Astrocyte (in vitro differentiated cells and primary cell): ENCODE measurements around the gene POLR3GL. TPM values are rescaled to one million over a fixed set of nuclear protein-coding genes. Genes with fewer than 3 reads are reported as not detected.

Experiments used
- DNase-seq: peaks from one replicate; pipeline ENCODE4 v3.0.0-alpha.2; 2010; ENCODE audit warnings: low read depth
- FAIRE-seq: peaks from 2 replicates; lab custom pipeline; 2011; peaks lifted over from hg19 to GRCh38; lab: Jason Lieb, UNC
- H2AFZ ChIP-seq: 2 replicates; pipeline ENCODE4 v1.6.0; 2012; ENCODE audit warnings: low read depth, low read length, inconsistent platforms
- H3K27ac ChIP-seq: 2 replicates; pipeline ENCODE4 v1.5.1; 2011; ENCODE audit warnings: low read depth, low read length, inconsistent platforms
- H3K27me3 ChIP-seq: 2 replicates; pipeline ENCODE4 v1.6.0; 2011; ENCODE audit warnings: low read length, inconsistent platforms; ENCODE audit not compliant: insufficient read depth
- H3K36me3 ChIP-seq: 2 replicates; pipeline ENCODE4 v1.5.1; 2011; ENCODE audit warnings: low read length, inconsistent platforms; ENCODE audit not compliant: insufficient read depth
- H3K4me1 ChIP-seq: 2 replicates; pipeline ENCODE4 v1.5.1; 2011; ENCODE audit warnings: low read length, inconsistent platforms; ENCODE audit not compliant: insufficient read depth
- H3K4me2 ChIP-seq: 2 replicates; pipeline ENCODE4 v1.6.0; 2012; ENCODE audit warnings: low read length, inconsistent platforms
- H3K4me3 ChIP-seq: 2 replicates; pipeline ENCODE4 v1.5.1; 2011; ENCODE audit warnings: low read depth, mild to moderate bottlenecking, low read length, inconsistent platforms; ENCODE audit not compliant: insufficient read depth
- H3K79me2 ChIP-seq: 2 replicates; pipeline ENCODE4 v1.6.0; 2012; ENCODE audit warnings: mild to moderate bottlenecking, low read length, inconsistent platforms; ENCODE audit not compliant: insufficient read depth
- H3K9ac ChIP-seq: 2 replicates; pipeline ENCODE4 v1.6.0; 2012; ENCODE audit warnings: mild to moderate bottlenecking, low read length, inconsistent platforms
- H3K9me3 ChIP-seq: 2 replicates; pipeline ENCODE4 v1.5.1; 2012; ENCODE audit warnings: low read depth, mild to moderate bottlenecking, low read length, inconsistent platforms; ENCODE audit not compliant: insufficient read depth
- H4K20me1 ChIP-seq: 2 replicates; pipeline ENCODE4 v1.6.0; 2012; ENCODE audit warnings: low read length, inconsistent platforms; ENCODE audit not compliant: insufficient read depth
- H3K27ac Mint-ChIP-seq: one replicate; pipeline ENCODE4 v1.8.0; 2021; ENCODE audit warnings: mild to moderate bottlenecking, mixed read lengths; ENCODE audit not compliant: unreplicated experiment
- H3K27me3 Mint-ChIP-seq: one replicate; pipeline ENCODE4 v1.8.0; 2021; ENCODE audit warnings: low read depth, mixed read lengths; ENCODE audit not compliant: unreplicated experiment
- H3K36me3 Mint-ChIP-seq: one replicate; pipeline ENCODE4 v1.8.0; 2021; ENCODE audit warnings: low read depth, mixed read lengths; ENCODE audit not compliant: unreplicated experiment
- H3K4me1 Mint-ChIP-seq: one replicate; pipeline ENCODE4 v1.8.0; 2021; ENCODE audit warnings: low read depth, mixed read lengths; ENCODE audit not compliant: unreplicated experiment
- H3K4me3 Mint-ChIP-seq: one replicate; pipeline ENCODE4 v1.8.0; 2021; ENCODE audit warnings: mild to moderate bottlenecking, moderate library complexity, mixed read lengths; ENCODE audit not compliant: unreplicated experiment
- H3K9me3 Mint-ChIP-seq: one replicate; pipeline ENCODE4 v1.8.0; 2021; ENCODE audit warnings: mild to moderate bottlenecking, mixed read lengths; ENCODE audit not compliant: unreplicated experiment
- EZH2 ChIP-seq: IDR thresholded peaks from 2 replicates; pipeline ENCODE4 v1.6.1; 2012; ENCODE audit warnings: mild to moderate bottlenecking, low read length, inconsistent platforms; ENCODE audit not compliant: insufficient read depth
- total RNA-seq: library from RNA; stranded (reverse); gene quantifications from 2 replicates; pipeline ENCODE4 v1.2.1, GENCODE V29; 2021
- TF ChIP-seq, protein P1 (sequence below): IDR thresholded peaks from 2 replicates; pipeline ENCODE4 v1.5.1; 2011; ENCODE audit warnings: low read depth, mild to moderate bottlenecking, inconsistent platforms, low read length, moderate library complexity; ENCODE audit not compliant: insufficient read depth

POLR3GL gene
- total RNA-seq, 1 donor from 2014 or later, result 20.5 TPM

GRCh38 chr1:145961425-145962156 is 2.9 kb upstream of the POLR3GL start:
- H3K27me3 ChIP-seq, result no peaks in the 10 kb centered on the region
- H3K4me3 ChIP-seq, result peak overlapping the region; percentile 71
- no peaks in the 10 kb centered on the region for H3K9me3 Mint-ChIP-seq
- H3K36me3 ChIP-seq, result no peaks in the 10 kb centered on the region
- peak overlapping the region; percentile 93 for H3K4me2 ChIP-seq
- H3K9ac ChIP-seq, result peak overlapping the region; percentile 73
- no peaks in the 10 kb centered on the region for H4K20me1 ChIP-seq
- no peaks in the 10 kb centered on the region for H3K36me3 Mint-ChIP-seq
- TF ChIP-seq, protein P1, sequence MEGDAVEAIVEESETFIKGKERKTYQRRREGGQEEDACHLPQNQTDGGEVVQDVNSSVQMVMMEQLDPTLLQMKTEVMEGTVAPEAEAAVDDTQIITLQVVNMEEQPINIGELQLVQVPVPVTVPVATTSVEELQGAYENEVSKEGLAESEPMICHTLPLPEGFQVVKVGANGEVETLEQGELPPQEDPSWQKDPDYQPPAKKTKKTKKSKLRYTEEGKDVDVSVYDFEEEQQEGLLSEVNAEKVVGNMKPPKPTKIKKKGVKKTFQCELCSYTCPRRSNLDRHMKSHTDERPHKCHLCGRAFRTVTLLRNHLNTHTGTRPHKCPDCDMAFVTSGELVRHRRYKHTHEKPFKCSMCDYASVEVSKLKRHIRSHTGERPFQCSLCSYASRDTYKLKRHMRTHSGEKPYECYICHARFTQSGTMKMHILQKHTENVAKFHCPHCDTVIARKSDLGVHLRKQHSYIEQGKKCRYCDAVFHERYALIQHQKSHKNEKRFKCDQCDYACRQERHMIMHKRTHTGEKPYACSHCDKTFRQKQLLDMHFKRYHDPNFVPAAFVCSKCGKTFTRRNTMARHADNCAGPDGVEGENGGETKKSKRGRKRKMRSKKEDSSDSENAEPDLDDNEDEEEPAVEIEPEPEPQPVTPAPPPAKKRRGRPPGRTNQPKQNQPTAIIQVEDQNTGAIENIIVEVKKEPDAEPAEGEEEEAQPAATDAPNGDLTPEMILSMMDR, result no peak
- TF ChIP-seq EZH2, result no peak
- no peak for DNase-seq
- peak overlapping the region; percentile 73 for H3K27ac Mint-ChIP-seq
- peaks cover 40% of the 10 kb centered on the region for H3K4me1 ChIP-seq
- no peaks in the 10 kb centered on the region for H3K9me3 ChIP-seq
- H3K79me2 ChIP-seq, result peaks cover 14% of the 10 kb centered on the region
- H2AFZ ChIP-seq, result peak overlapping the region; percentile 96
- H3K4me1 Mint-ChIP-seq, result peaks cover 33% of the 10 kb centered on the region
- peak overlapping the region; percentile 92 for H3K4me3 Mint-ChIP-seq
- no peaks in the 10 kb centered on the region for H3K27me3 Mint-ChIP-seq
- FAIRE-seq, result no peak
- peak overlapping the region; percentile 9 for H3K27ac ChIP-seq

GRCh38 chr1:145962157-145963102 is 2.1 kb upstream of the POLR3GL start:
- no peak for FAIRE-seq
- peak overlapping the region; percentile 81 for H3K27ac ChIP-seq
- H3K27me3 Mint-ChIP-seq, result no peaks in the 10 kb centered on the region
- no peak for DNase-seq
- H3K27ac Mint-ChIP-seq, result peak overlapping the region; percentile 91
- no peak for TF ChIP-seq EZH2
- TF ChIP-seq, protein P1, result no peak
- H4K20me1 ChIP-seq, result no peaks in the 10 kb centered on the region
- no peaks in the 10 kb centered on the region for H3K9me3 Mint-ChIP-seq
- H3K4me2 ChIP-seq, result peak overlapping the region; percentile 93
- peak overlapping the region; percentile 84 for H3K9ac ChIP-seq
- H3K36me3 ChIP-seq, result no peaks in the 10 kb centered on the region
- H3K4me1 Mint-ChIP-seq, result peaks cover 33% of the 10 kb centered on the region
- H3K9me3 ChIP-seq, result peaks cover 3% of the 10 kb centered on the region
- peak overlapping the region; percentile 87 for H3K4me3 ChIP-seq
- peak overlapping the region; percentile 92 for H3K4me3 Mint-ChIP-seq
- H3K36me3 Mint-ChIP-seq, result no peaks in the 10 kb centered on the region
- H3K4me1 ChIP-seq, result peaks cover 40% of the 10 kb centered on the region
- no peaks in the 10 kb centered on the region for H3K27me3 ChIP-seq
- peaks cover 5% of the 10 kb centered on the region for H3K79me2 ChIP-seq
- peak overlapping the region; percentile 96 for H2AFZ ChIP-seq
